H9 (cell line): ENCODE measurements around the gene PRR23C. TPM values are rescaled to one million over a fixed set of nuclear protein-coding genes. Genes with fewer than 3 reads are reported as not detected.
A peak's percentile ranks its signal among the peaks of the same experiment; 100 is the strongest.

Experiments used
- DNase-seq: peaks from one replicate; pipeline ENCODE4 v3.0.0-alpha.2; 2017
- H2AFZ ChIP-seq: one replicate; pipeline ENCODE4 v1.6.1; 2013; ENCODE audit warnings: mild to moderate bottlenecking, low read length, control low read depth, moderate library complexity
- H2AK5ac ChIP-seq: 2 replicates; pipeline ENCODE4 v1.6.1; 2013; ENCODE audit warnings: low read length, control low read depth, mixed read lengths; ENCODE audit not compliant: insufficient read length
- H2BK120ac ChIP-seq: one replicate; pipeline ENCODE4 v1.6.1; 2013; ENCODE audit warnings: low read depth, mild to moderate bottlenecking, low read length, control low read depth, inconsistent platforms; ENCODE audit not compliant: poor library complexity, severe bottlenecking
- H2BK12ac ChIP-seq: 2 replicates; pipeline ENCODE4 v1.6.1; 2013; ENCODE audit warnings: low read length, control low read depth, mixed read lengths, low read depth; ENCODE audit not compliant: insufficient read length
- H2BK15ac ChIP-seq: 2 replicates; pipeline ENCODE4 v1.6.1; 2013; ENCODE audit warnings: low read depth, low read length, control low read depth
- H2BK20ac ChIP-seq: one replicate; pipeline ENCODE4 v1.6.1; 2013; ENCODE audit warnings: low read depth, mild to moderate bottlenecking, low read length, control low read depth, inconsistent platforms; ENCODE audit not compliant: poor library complexity, severe bottlenecking
- H2BK5ac ChIP-seq: 2 replicates; pipeline ENCODE4 v1.6.1; 2013; ENCODE audit warnings: low read length, control low read depth, mixed read lengths; ENCODE audit not compliant: insufficient read length
- H3K14ac ChIP-seq: 2 replicates; pipeline ENCODE4 v1.6.1; 2013; ENCODE audit warnings: low read length, control low read depth; ENCODE audit not compliant: insufficient read depth
- H3K18ac ChIP-seq: 2 replicates; pipeline ENCODE4 v1.6.1; 2013; ENCODE audit warnings: low read depth, mild to moderate bottlenecking, mixed read lengths, low read length, control low read depth; ENCODE audit not compliant: insufficient read length
- H3K23ac ChIP-seq: 2 replicates; pipeline ENCODE4 v1.6.1; 2013; ENCODE audit warnings: low read length, control low read depth, mixed read lengths, low read depth; ENCODE audit not compliant: insufficient read length
- H3K23me2 ChIP-seq: 2 replicates; pipeline ENCODE4 v1.6.1; 2013; ENCODE audit warnings: low read depth, mild to moderate bottlenecking, mixed read lengths, low read length, control low read depth; ENCODE audit not compliant: insufficient read length, poor library complexity, severe bottlenecking
- H3K27ac ChIP-seq: 2 replicates; pipeline ENCODE4 v1.5.1; 2013; ENCODE audit warnings: low read length, control low read depth, mixed read lengths, low read depth; ENCODE audit not compliant: insufficient read length
- H3K27me3 ChIP-seq: 2 replicates; pipeline ENCODE4 v1.6.1; 2013; ENCODE audit warnings: low read length, control low read depth, inconsistent platforms; ENCODE audit not compliant: insufficient read depth
- H3K4ac ChIP-seq: 2 replicates; pipeline ENCODE4 v1.6.1; 2013; ENCODE audit warnings: low read depth, mild to moderate bottlenecking, control low read depth, inconsistent platforms, low read length, moderate library complexity
- H3K4me1 ChIP-seq: 2 replicates; pipeline ENCODE4 v1.6.1; 2013; ENCODE audit warnings: low read length, control low read depth, inconsistent platforms; ENCODE audit not compliant: insufficient read depth
- H3K4me2 ChIP-seq: 2 replicates; pipeline ENCODE4 v1.6.1; 2013; ENCODE audit warnings: low read length, control low read depth, mixed read lengths; ENCODE audit not compliant: insufficient read length, insufficient read depth
- H3K56ac ChIP-seq: 2 replicates; pipeline ENCODE4 v1.6.1; 2013; ENCODE audit warnings: low read depth, mild to moderate bottlenecking, mixed read lengths, low read length, control low read depth; ENCODE audit not compliant: insufficient read length
- H3K79me1 ChIP-seq: 2 replicates; pipeline ENCODE4 v1.6.1; 2013; ENCODE audit warnings: low read depth, mild to moderate bottlenecking, moderate library complexity, low read length, control low read depth, inconsistent platforms; ENCODE audit not compliant: insufficient read depth, poor library complexity, severe bottlenecking
- H3K79me2 ChIP-seq: 2 replicates; pipeline ENCODE4 v1.6.1; 2013; ENCODE audit warnings: low read length, control low read depth, inconsistent platforms; ENCODE audit not compliant: insufficient read depth
- H3K9ac ChIP-seq: 2 replicates; pipeline ENCODE4 v1.6.1; 2013; ENCODE audit warnings: low read length, control low read depth, mixed read lengths; ENCODE audit not compliant: insufficient read length; ENCODE audit errors: extremely low read depth
- H3K9me3 ChIP-seq: one replicate; pipeline ENCODE4 v1.6.1; 2013; ENCODE audit warnings: low read depth, low read length, inconsistent platforms; ENCODE audit not compliant: control insufficient read depth
- H3T11ph ChIP-seq: one replicate; pipeline ENCODE4 v1.6.1; 2013; ENCODE audit warnings: mild to moderate bottlenecking, low read length, control low read depth, inconsistent platforms
- H4K20me1 ChIP-seq: one replicate; pipeline ENCODE4 v1.6.1; 2013; ENCODE audit not compliant: control insufficient read depth, insufficient read length, insufficient read depth
- H4K5ac ChIP-seq: 2 replicates; pipeline ENCODE4 v1.6.1; 2013; ENCODE audit warnings: low read depth, mild to moderate bottlenecking, mixed read lengths, low read length, control low read depth; ENCODE audit not compliant: insufficient read length
- H4K8ac ChIP-seq: replicated peaks from 2 replicates; pipeline ENCODE4 v1.6.1; 2013; ENCODE audit warnings: low read length, control low read depth, mixed read lengths, low read depth; ENCODE audit not compliant: insufficient read length
- H4K91ac ChIP-seq: 2 replicates; pipeline ENCODE4 v1.6.1; 2013; ENCODE audit warnings: low read depth, mild to moderate bottlenecking, moderate library complexity, mixed read lengths, low read length, control low read depth; ENCODE audit not compliant: insufficient read length
- H3K27ac Mint-ChIP-seq, 3 experiments: 2 replicates in 2 of 3; 3 replicates in 1 of 3; pipeline ENCODE4 v1.8.0; 2020 to 2021; ENCODE audit warnings: mixed read lengths in 3 of 3, mild to moderate bottlenecking in 1 of 3, moderate library complexity in 1 of 3
- H3K27me3 Mint-ChIP-seq: 2 replicates; pipeline ENCODE4 v1.8.0; 2021; ENCODE audit warnings: low read depth, mild to moderate bottlenecking, moderate library complexity, mixed read lengths
- H3K36me3 Mint-ChIP-seq, 3 experiments: 2 replicates in 2 of 3; 3 replicates in 1 of 3; pipeline ENCODE4 v1.8.0; 2020 to 2021; ENCODE audit warnings: low read depth in 3 of 3, mixed read lengths in 3 of 3; ENCODE audit not compliant: insufficient read depth in 1 of 3
- H3K4me1 Mint-ChIP-seq, 2 experiments: 2 replicates each; pipeline ENCODE4 v1.8.0; 2020; ENCODE audit warnings: mixed read lengths in 2 of 2
- H3K4me3 Mint-ChIP-seq, 2 experiments: 2 replicates in 1 of 2; 3 replicates in 1 of 2; pipeline ENCODE4 v1.8.0; 2020 to 2021; ENCODE audit warnings: mild to moderate bottlenecking in 2 of 2, mixed read lengths in 2 of 2, moderate library complexity in 1 of 2
- H3K9me3 Mint-ChIP-seq, 2 experiments: 2 replicates in 1 of 2; 3 replicates in 1 of 2; pipeline ENCODE4 v1.8.0; 2020; ENCODE audit warnings: mild to moderate bottlenecking in 2 of 2, mixed read lengths in 2 of 2, moderate library complexity in 1 of 2
- WGBS: extraction: QIAGEN DNeasy Blood & Tissue Kit; methylation state at CpG from one replicate; pipeline ENCODE4 v1.1.7; 2013; ENCODE audit warnings: missing lambda C conversion rate, low lambda C conversion rate, mixed read lengths; ENCODE audit not compliant: insufficient read length; ENCODE audit errors: extremely low coverage; 5-methylcytosine and 5-hydroxymethylcytosine counted together
- total RNA-seq: library from RNA; stranded (reverse); gene quantifications from 2 replicates; pipeline ENCODE4 v1.2.1, GENCODE V29; 2021
- TF ChIP-seq, protein P1 (sequence below): fragments of 200-600 bp; sonication (generic); conservative IDR thresholded peaks from 3 replicates; pipeline ENCODE4 v1.8.0; 2021; ENCODE audit warnings: antibody characterized with exemption, mild to moderate bottlenecking

Gene PRR23C
- total RNA-seq, 1 experiment from 2014 or later = not detected

DNA sequence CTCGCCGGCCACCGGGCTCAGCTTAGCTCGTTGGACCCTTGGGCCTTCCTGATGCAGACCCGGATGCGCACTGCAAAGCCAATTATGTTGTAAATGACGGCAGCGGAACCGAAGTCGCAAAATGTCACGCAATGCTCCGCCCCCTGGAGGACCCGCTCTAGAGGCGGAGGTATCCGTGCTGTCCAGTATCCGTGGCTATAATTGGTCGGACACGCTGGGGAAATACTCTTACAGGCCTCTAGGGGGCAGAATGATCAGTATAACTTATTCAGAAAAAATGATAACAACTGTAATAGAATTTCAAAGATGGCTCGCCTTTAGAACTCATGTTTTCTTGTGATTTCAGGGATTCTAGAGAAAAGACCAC, 23.8 kb downstream of the PRR23C start, which contains the start of gene PRR23B:
PRR23B (minus strand) TSS at position 59 of the 367 bp plus-strand sequence. CDS start 265 bp downstream, outside the sequence.
- H2AFZ ChIP-seq = no peak within 1 kb of the TSS
- peaks cover 1% of the 10 kb centered on the region for H3K27me3 Mint-ChIP-seq
- H3T11ph ChIP-seq = no peak within 1 kb of the TSS
- no CpG with 5 or more reads among the region's 19 CpGs for WGBS
- H4K8ac ChIP-seq = no peak within 1 kb of the TSS
- H2BK12ac ChIP-seq = no peak within 1 kb of the TSS
- no peak within 1 kb of the TSS for H3K4me3 Mint-ChIP-seq
- H3K4me2 ChIP-seq = no peak within 1 kb of the TSS
- no peak within 1 kb of the TSS for H2BK15ac ChIP-seq
- no peak within 1 kb of the TSS for H3K27ac Mint-ChIP-seq
- no peak within 1 kb of the TSS for H2BK20ac ChIP-seq
- H2BK5ac ChIP-seq = no peak within 1 kb of the TSS
- no peaks in the 10 kb centered on the region for H4K20me1 ChIP-seq
- H3K79me1 ChIP-seq = no peaks in the 10 kb centered on the region
- no peak within 1 kb of the TSS for H2BK120ac ChIP-seq
- no peak for DNase-seq
- H3K14ac ChIP-seq = no peak within 1 kb of the TSS
- H3K79me2 ChIP-seq = no peaks in the 10 kb centered on the region
- no peaks in the 10 kb centered on the region for H3K4me1 Mint-ChIP-seq
- no peaks in the 10 kb centered on the region for H3K9me3 ChIP-seq
- peaks cover 6 to 14% of the 10 kb centered on the region in 2 experiments; a peak in 4 of 5 replicates for H3K9me3 Mint-ChIP-seq
- no peak within 1 kb of the TSS for H4K91ac ChIP-seq
- no peak within 1 kb of the TSS for H3K56ac ChIP-seq
- no peak within 1 kb of the TSS for H3K9ac ChIP-seq
- H3K4ac ChIP-seq = no peak within 1 kb of the TSS
- H3K23me2 ChIP-seq = peaks cover 2% of the 10 kb centered on the region
- H3K27me3 ChIP-seq = no peaks in the 10 kb centered on the region
- H4K5ac ChIP-seq = no peak within 1 kb of the TSS
- TF ChIP-seq, protein P1, sequence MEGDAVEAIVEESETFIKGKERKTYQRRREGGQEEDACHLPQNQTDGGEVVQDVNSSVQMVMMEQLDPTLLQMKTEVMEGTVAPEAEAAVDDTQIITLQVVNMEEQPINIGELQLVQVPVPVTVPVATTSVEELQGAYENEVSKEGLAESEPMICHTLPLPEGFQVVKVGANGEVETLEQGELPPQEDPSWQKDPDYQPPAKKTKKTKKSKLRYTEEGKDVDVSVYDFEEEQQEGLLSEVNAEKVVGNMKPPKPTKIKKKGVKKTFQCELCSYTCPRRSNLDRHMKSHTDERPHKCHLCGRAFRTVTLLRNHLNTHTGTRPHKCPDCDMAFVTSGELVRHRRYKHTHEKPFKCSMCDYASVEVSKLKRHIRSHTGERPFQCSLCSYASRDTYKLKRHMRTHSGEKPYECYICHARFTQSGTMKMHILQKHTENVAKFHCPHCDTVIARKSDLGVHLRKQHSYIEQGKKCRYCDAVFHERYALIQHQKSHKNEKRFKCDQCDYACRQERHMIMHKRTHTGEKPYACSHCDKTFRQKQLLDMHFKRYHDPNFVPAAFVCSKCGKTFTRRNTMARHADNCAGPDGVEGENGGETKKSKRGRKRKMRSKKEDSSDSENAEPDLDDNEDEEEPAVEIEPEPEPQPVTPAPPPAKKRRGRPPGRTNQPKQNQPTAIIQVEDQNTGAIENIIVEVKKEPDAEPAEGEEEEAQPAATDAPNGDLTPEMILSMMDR = peak; percentile 65
- H3K18ac ChIP-seq = no peak within 1 kb of the TSS
- H3K23ac ChIP-seq = no peak within 1 kb of the TSS
- H3K4me1 ChIP-seq = no peaks in the 10 kb centered on the region
- peaks cover 0 to 7% (median 4%) of the 10 kb centered on the region in 3 experiments; a peak in 3 of 7 replicates for H3K36me3 Mint-ChIP-seq
- no peak within 1 kb of the TSS for H2AK5ac ChIP-seq
- H3K27ac ChIP-seq = no peak within 1 kb of the TSS
